DOHH2 (cell line): ENCODE data around the gene GUK1.

Source experiments
- H3F3A ChIP-seq: fragments of 200-600 bp; sonication (generic), shearing (Covaris generic); 2 replicates; pipeline ENCODE4 v1.6.0; 2016; ENCODE audit warnings: antibody characterized with exemption, mild to moderate bottlenecking; ENCODE audit not compliant: control insufficient read depth, insufficient read depth
- H3K27ac ChIP-seq: fragments of 200-600 bp; sonication (generic); 2 replicates; pipeline ENCODE4 v1.5.1; 2014; ENCODE audit warnings: low read depth, mild to moderate bottlenecking, low read length, moderate library complexity
- H3K27me3 ChIP-seq: fragments of 200-600 bp; sonication (generic); 2 replicates; pipeline ENCODE4 v1.6.1; 2014; ENCODE audit warnings: mild to moderate bottlenecking, low read length, mixed read lengths; ENCODE audit not compliant: control insufficient read depth
- H3K36me3 ChIP-seq: fragments of 200-600 bp; sonication (generic); 2 replicates; pipeline ENCODE4 v1.6.1; 2014; ENCODE audit warnings: mild to moderate bottlenecking, low read length, moderate library complexity, mixed read lengths; ENCODE audit not compliant: control insufficient read depth
- H3K4me1 ChIP-seq: fragments of 200-600 bp; sonication (generic); 2 replicates; pipeline ENCODE4 v1.6.1; 2014; ENCODE audit warnings: mild to moderate bottlenecking, low read length, mixed read lengths; ENCODE audit not compliant: control insufficient read depth
- H3K4me2 ChIP-seq: fragments of 200-600 bp; sonication (generic); 2 replicates; pipeline ENCODE4 v1.6.0; 2014; ENCODE audit warnings: mild to moderate bottlenecking, low read length, moderate library complexity
- H3K4me3 ChIP-seq: fragments of 200-600 bp; sonication (generic); 2 replicates; pipeline ENCODE4 v1.5.1; 2014; ENCODE audit warnings: mild to moderate bottlenecking, low read length, mixed read lengths
- H3K79me2 ChIP-seq: fragments of 200-600 bp; sonication (generic); 2 replicates; pipeline ENCODE4 v1.6.1; 2014; ENCODE audit warnings: mild to moderate bottlenecking, low read length, mixed read lengths; ENCODE audit not compliant: control insufficient read depth
- H3K9me2 ChIP-seq: fragments of 200-600 bp; sonication (generic); replicated peaks from 2 replicates; pipeline ENCODE4 v1.6.1; 2014; ENCODE audit warnings: mild to moderate bottlenecking, low read length, mixed read lengths; ENCODE audit not compliant: control insufficient read depth
- H3K9me3 ChIP-seq: fragments of 200-600 bp; sonication (generic); 2 replicates; pipeline ENCODE4 v1.6.1; 2014; ENCODE audit warnings: antibody characterized with exemption, low read length, mixed read lengths; ENCODE audit not compliant: control insufficient read depth, insufficient read depth
- H4K20me1 ChIP-seq: fragments of 200-600 bp; sonication (generic); 2 replicates; pipeline ENCODE4 v1.6.0; 2014; ENCODE audit warnings: low read depth, mild to moderate bottlenecking, antibody characterized with exemption, low read length, moderate library complexity; ENCODE audit not compliant: control insufficient read depth, insufficient read depth
- CTCF ChIP-seq: fragments of 200-600 bp; sonication (generic); IDR thresholded peaks from one replicate; pipeline ENCODE4 v1.5.1; 2014; ENCODE audit warnings: antibody characterized with exemption, mild to moderate bottlenecking, low read depth, low read length; ENCODE audit not compliant: poor library complexity, severe bottlenecking
- EZH2phosphoT487 ChIP-seq: fragments of 200-600 bp; sonication (generic); IDR thresholded peaks from 2 replicates; pipeline ENCODE4 v1.6.1; 2017; ENCODE audit warnings: borderline replicate concordance, mild to moderate bottlenecking, antibody characterized with exemption, low read length, moderate library complexity, mixed read lengths

Gene GUK1

GRCh38 chr1:228156515-228156881 lies 16.4 kb downstream of the GUK1 start:
- H3F3A ChIP-seq, result no peaks in the 10 kb centered on the region
- no peaks in the 10 kb centered on the region for H3K27me3 ChIP-seq
- TF ChIP-seq EZH2phosphoT487 (no peak), CTCF (no peak)
- no peak overlapping the region for H3K4me3 ChIP-seq
- H3K9me2 ChIP-seq, result no peaks in the 10 kb centered on the region
- H3K79me2 ChIP-seq, result no peaks in the 10 kb centered on the region
- H3K9me3 ChIP-seq, result no peaks in the 10 kb centered on the region
- H4K20me1 ChIP-seq, result no peaks in the 10 kb centered on the region
- no peak overlapping the region for H3K4me2 ChIP-seq
- H3K4me1 ChIP-seq, result no peaks in the 10 kb centered on the region
- no peak overlapping the region for H3K27ac ChIP-seq
- no peaks in the 10 kb centered on the region for H3K36me3 ChIP-seq

GRCh38 chr1:228156941-228157728 lies 17.1 kb downstream of the GUK1 start:
- Histone ChIP-seq H3K79me2 (no peaks in the 10 kb centered on the region), H3K4me1 (no peaks in the 10 kb centered on the region; the same call in 1 of the 2 replicates)

GRCh38 chr1:228157729-228158126 lies 17.6 kb downstream of the GUK1 start:
- H3K4me3 ChIP-seq, result no peak overlapping the region

More at GRCh38 chr1:228156941-228157728, 17.1 kb downstream of the GUK1 start:
- H4K20me1 ChIP-seq, result no peaks in the 10 kb centered on the region
- no peak for TF ChIP-seq EZH2phosphoT487
- no peak for TF ChIP-seq CTCF
- H3K27ac ChIP-seq, result no peak overlapping the region
- no peak overlapping the region for H3K4me2 ChIP-seq
- no peaks in the 10 kb centered on the region for H3F3A ChIP-seq
- no peaks in the 10 kb centered on the region for H3K27me3 ChIP-seq
- no peak overlapping the region for H3K4me3 ChIP-seq
- no peaks in the 10 kb centered on the region for H3K9me3 ChIP-seq
- no peaks in the 10 kb centered on the region for H3K36me3 ChIP-seq
- no peaks in the 10 kb centered on the region for H3K9me2 ChIP-seq

More at GRCh38 chr1:228157729-228158126, 17.6 kb downstream of the GUK1 start:
- H3K4me2 ChIP-seq, result no peak overlapping the region
- no peaks in the 10 kb centered on the region for H3K9me3 ChIP-seq
- no peaks in the 10 kb centered on the region for H4K20me1 ChIP-seq
- H3K4me1 ChIP-seq, result peaks cover 3% of the 10 kb centered on the region; the same call in 1 of the 2 replicates
- no peak overlapping the region for H3K27ac ChIP-seq
- no peaks in the 10 kb centered on the region for H3K27me3 ChIP-seq
- no peaks in the 10 kb centered on the region for H3K79me2 ChIP-seq
- TF ChIP-seq CTCF (no peak), EZH2phosphoT487 (no peak)
- H3K9me2 ChIP-seq, result no peaks in the 10 kb centered on the region
- no peaks in the 10 kb centered on the region for H3K36me3 ChIP-seq
- no peaks in the 10 kb centered on the region for H3F3A ChIP-seq
